GM12875 (cell line): ENCODE measurements around the gene MINDY4.

ENCODE experiments used
- H3K4me3 ChIP-seq: one replicate; pipeline ENCODE4 v1.5.1; 2011; ENCODE audit warnings: low read depth, low read length, control low read depth
- CTCF ChIP-seq: IDR thresholded peaks from 2 replicates; pipeline ENCODE4 v1.5.1; 2011; ENCODE audit warnings: low read depth, mild to moderate bottlenecking, control low read depth, inconsistent platforms, low read length, moderate library complexity, borderline replicate concordance; ENCODE audit not compliant: insufficient read depth

MINDY4 gene

GRCh38 chr7:30782690-30783089 lies 11.5 kb downstream of the MINDY4 start:
- H3K4me3 ChIP-seq = no peak overlapping the region
- no peak for TF ChIP-seq CTCF

GRCh38 chr7:30785786-30786185 lies 14.6 kb downstream of the MINDY4 start:
- TF ChIP-seq CTCF = no peak
- no peak overlapping the region for H3K4me3 ChIP-seq

GRCh38 chr7:30787486-30787885 lies 16.3 kb downstream of the MINDY4 start:
- H3K4me3 ChIP-seq = no peak overlapping the region
- no peak for TF ChIP-seq CTCF

- no peak for TF ChIP-seq CTCF
- H3K4me3 ChIP-seq = no peak overlapping the region
Measured at GRCh38 chr7:30788640-30789333, 17.6 kb downstream of the MINDY4 start.

GRCh38 chr7:30789334-30789711 lies 18.1 kb downstream of the MINDY4 start:
- no peak for TF ChIP-seq CTCF
- no peak overlapping the region for H3K4me3 ChIP-seq

- H3K4me3 ChIP-seq = no peak overlapping the region
- TF ChIP-seq CTCF = no peak
Measured at GRCh38 chr7:30790356-30790755, 19.1 kb downstream of the MINDY4 start.

DNA sequence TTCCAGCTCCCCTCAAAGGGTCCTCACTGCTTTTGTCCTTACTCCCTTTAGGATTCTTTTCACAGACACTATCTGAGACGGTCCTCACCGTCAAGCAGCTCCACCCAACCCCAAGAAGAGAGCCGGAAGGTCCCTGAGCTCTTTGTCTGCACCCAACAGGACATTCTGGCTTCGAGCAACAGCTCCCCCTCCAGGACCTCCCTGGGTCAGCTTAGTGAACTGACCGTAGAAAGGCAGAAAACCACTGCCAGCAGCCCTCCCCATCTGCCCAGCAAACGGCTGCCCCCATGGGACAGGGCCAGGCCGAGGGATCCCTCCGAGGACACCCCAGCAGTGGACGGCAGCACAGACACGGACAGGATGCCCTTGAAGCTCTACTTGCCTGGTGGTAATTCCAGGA lies 19.9 kb downstream of the MINDY4 start:
- no peak overlapping the region for H3K4me3 ChIP-seq
- no peak for TF ChIP-seq CTCF
